Fibroblast of lung (primary cell): ENCODE data around the gene AGAP1.

Experiments used
- EZH2 ChIP-seq: IDR thresholded peaks from 2 replicates; pipeline ENCODE4 v1.5.1; 2012; ENCODE audit warnings: low read length, control low read depth, mild to moderate bottlenecking; ENCODE audit errors: missing control alignments
- TF ChIP-seq, protein P1 (sequence below), 2 donors: IDR thresholded peaks in 1 of 2; conservative IDR thresholded peaks in 1 of 2; 1 replicate in 1 of 2; 2 replicates in 1 of 2; pipeline ENCODE4 v1.5.1; 2011 to 2012; ENCODE audit warnings: low read length in 2 of 2, control low read depth in 1 of 2, inconsistent platforms in 1 of 2, low read depth in 1 of 2, mild to moderate bottlenecking in 1 of 2

DNA sequence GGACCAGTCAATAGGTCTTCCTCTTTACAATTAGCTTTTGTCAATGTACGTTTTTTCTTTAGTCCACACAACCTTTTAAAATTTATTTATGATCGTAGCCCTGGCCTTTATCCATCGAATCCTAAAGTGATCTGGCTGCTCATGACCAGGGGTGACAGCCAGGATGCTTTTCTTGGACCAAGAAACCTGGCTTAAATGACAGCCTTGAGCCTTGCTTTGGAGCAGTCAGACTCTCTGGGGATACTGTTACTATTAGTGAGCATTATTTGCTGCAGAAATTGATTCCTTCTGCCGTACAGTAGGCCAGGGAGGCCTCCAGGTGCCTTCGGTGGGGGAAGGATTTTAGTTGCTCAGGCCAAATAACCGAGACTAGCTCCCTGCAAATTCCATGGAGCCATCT is 70.2 kb downstream of the AGAP1 start:
- TF ChIP-seq, protein P1, sequence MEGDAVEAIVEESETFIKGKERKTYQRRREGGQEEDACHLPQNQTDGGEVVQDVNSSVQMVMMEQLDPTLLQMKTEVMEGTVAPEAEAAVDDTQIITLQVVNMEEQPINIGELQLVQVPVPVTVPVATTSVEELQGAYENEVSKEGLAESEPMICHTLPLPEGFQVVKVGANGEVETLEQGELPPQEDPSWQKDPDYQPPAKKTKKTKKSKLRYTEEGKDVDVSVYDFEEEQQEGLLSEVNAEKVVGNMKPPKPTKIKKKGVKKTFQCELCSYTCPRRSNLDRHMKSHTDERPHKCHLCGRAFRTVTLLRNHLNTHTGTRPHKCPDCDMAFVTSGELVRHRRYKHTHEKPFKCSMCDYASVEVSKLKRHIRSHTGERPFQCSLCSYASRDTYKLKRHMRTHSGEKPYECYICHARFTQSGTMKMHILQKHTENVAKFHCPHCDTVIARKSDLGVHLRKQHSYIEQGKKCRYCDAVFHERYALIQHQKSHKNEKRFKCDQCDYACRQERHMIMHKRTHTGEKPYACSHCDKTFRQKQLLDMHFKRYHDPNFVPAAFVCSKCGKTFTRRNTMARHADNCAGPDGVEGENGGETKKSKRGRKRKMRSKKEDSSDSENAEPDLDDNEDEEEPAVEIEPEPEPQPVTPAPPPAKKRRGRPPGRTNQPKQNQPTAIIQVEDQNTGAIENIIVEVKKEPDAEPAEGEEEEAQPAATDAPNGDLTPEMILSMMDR (conservative IDR thresholded peaks at IDR 0.05 in 1 of 2, IDR thresholded peaks at IDR 0.05 in 1 of 2; ENCODE audit: low read depth in 1 of 2, low read length in 2 of 2): no peak
- TF ChIP-seq EZH2: no peak
